ENCODE measurements around the gene CYP46A1. TPM values are rescaled to one million over a fixed set of nuclear protein-coding genes. Genes with fewer than 3 reads are reported as not detected.
A peak's percentile ranks its signal among the peaks of the same experiment; 100 is the strongest.

Gene CYP46A1
- total RNA-seq, 1 donor from 2014 or later, result 1.1 TPM

GRCh38 chr14:99647411-99647810, 36.7 kb upstream of the CYP46A1 start:
- no peak overlapping the region for H3K4me2 ChIP-seq
- H3K27me3 ChIP-seq, result peaks cover 26% of the 10 kb centered on the region
- no peak for DNase-seq (ENCODE audit: low spot score)
- peaks cover 2% of the 10 kb centered on the region for H3K9me3 Mint-ChIP-seq
- no peak overlapping the region for H2AFZ ChIP-seq (replicated peaks)
- no peak overlapping the region for H3K4me3 ChIP-seq
- no peak overlapping the region for H3K27ac Mint-ChIP-seq
- no peak for TF ChIP-seq EZH2phosphoT487 (IDR thresholded peaks at IDR 0.05)
- no peak for TF ChIP-seq CTCF (IDR thresholded peaks at IDR 0.05)
- no peak for TF ChIP-seq EZH2 (IDR thresholded peaks at IDR 0.05)
- no peaks in the 10 kb centered on the region for H3K36me3 ChIP-seq
- peaks cover 2% of the 10 kb centered on the region for H3K36me3 Mint-ChIP-seq
- no peak overlapping the region for H3K27ac ChIP-seq
- no peaks in the 10 kb centered on the region for H3K9me3 ChIP-seq (ENCODE audit: low read depth)
- no peaks in the 10 kb centered on the region for H3K79me2 ChIP-seq (ENCODE audit: low read depth)
- peaks cover 24% of the 10 kb centered on the region for H3K27me3 Mint-ChIP-seq (ENCODE audit: insufficient read depth, low read depth)
- H3K4me1 ChIP-seq, result peaks cover 21% of the 10 kb centered on the region
- H3K4me1 Mint-ChIP-seq, result peaks cover 38% of the 10 kb centered on the region
- H3K9ac ChIP-seq, result no peak overlapping the region
- no peak overlapping the region for H3K4me3 Mint-ChIP-seq
- no peaks in the 10 kb centered on the region for H4K20me1 ChIP-seq (ENCODE audit: low read depth)
- peaks cover 7% of the 10 kb centered on the region for H3F3A ChIP-seq (ENCODE audit: low read depth)

DNA sequence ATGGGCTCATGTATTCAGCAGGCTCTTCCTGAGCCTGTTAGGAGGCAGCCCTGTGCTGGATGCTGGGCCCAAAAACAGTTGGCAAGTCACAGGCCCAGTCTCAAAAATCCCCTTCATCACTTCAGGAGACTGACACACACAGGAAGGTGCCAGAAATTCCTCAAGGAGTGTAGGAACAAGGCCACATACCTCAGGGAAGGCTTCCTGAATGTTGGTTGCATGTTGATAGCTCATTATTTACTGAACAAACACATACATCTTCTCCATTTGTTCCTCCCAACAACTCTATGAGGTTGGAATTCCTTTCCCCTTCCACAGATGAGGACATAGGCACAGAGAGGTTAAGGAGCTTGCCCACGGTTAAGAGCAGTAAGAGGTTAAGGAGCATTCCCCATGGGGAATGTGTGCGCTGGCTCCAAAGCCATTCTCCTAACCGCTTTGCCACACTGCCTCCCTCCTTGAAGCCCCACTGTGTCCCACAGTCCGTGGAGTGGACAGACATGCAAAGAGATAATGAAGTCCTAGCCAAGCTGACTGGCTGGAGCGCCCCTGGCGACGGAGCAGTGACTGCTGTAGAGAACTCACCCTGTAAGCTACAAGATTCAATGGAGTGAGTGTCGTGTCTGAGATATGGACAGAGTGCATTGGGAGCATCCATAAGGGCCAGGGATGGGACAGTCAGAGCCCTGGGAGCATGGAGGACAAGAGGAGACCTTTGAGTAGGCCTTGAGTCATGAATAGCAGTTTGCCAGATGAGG, 35.9 kb upstream of the CYP46A1 start:
- no peak overlapping the region for H3K4me3 ChIP-seq
- Mint-ChIP-seq H3K4me1 (peaks cover 39% of the 10 kb centered on the region), H3K27me3 (ENCODE audit: insufficient read depth, low read depth) (peaks cover 21% of the 10 kb centered on the region), H3K27ac (peak overlapping the region; percentile 22), H3K36me3 (peaks cover 2% of the 10 kb centered on the region), H3K9me3 (peaks cover 2% of the 10 kb centered on the region), H3K4me3 (no peak overlapping the region)
- no peak for DNase-seq (ENCODE audit: low spot score)
- H3K79me2 ChIP-seq (ENCODE audit: low read depth), result no peaks in the 10 kb centered on the region
- H2AFZ ChIP-seq (replicated peaks), result no peak overlapping the region
- peaks cover 7% of the 10 kb centered on the region for H3F3A ChIP-seq (ENCODE audit: low read depth)
- peaks cover 26% of the 10 kb centered on the region for H3K27me3 ChIP-seq
- H3K36me3 ChIP-seq, result no peaks in the 10 kb centered on the region
- no peaks in the 10 kb centered on the region for H3K9me3 ChIP-seq (ENCODE audit: low read depth)
- H3K27ac ChIP-seq, result no peak overlapping the region
- TF ChIP-seq EZH2phosphoT487 (IDR thresholded peaks at IDR 0.05), result no peak
- no peak for TF ChIP-seq EZH2 (IDR thresholded peaks at IDR 0.05)
- H3K4me2 ChIP-seq, result no peak overlapping the region
- H3K4me1 ChIP-seq, result peaks cover 21% of the 10 kb centered on the region
- H3K9ac ChIP-seq, result no peak overlapping the region
- no peaks in the 10 kb centered on the region for H4K20me1 ChIP-seq (ENCODE audit: low read depth)

- Histone ChIP-seq H3K27ac (no peak overlapping the region), H3K79me2 (ENCODE audit: low read depth) (no peaks in the 10 kb centered on the region), H2AFZ (replicated peaks) (no peak overlapping the region), H3F3A (ENCODE audit: low read depth) (peaks cover 1% of the 10 kb centered on the region), H3K4me1 (peaks cover 15% of the 10 kb centered on the region), H4K20me1 (ENCODE audit: low read depth) (no peaks in the 10 kb centered on the region), H3K27me3 (peaks cover 22% of the 10 kb centered on the region), H3K36me3 (no peaks in the 10 kb centered on the region), H3K9me3 (ENCODE audit: low read depth) (no peaks in the 10 kb centered on the region), H3K4me2 (no peak overlapping the region), H3K4me3 (no peak overlapping the region), H3K9ac (no peak overlapping the region)
- Mint-ChIP-seq H3K36me3 (peaks cover 2% of the 10 kb centered on the region), H3K4me1 (peaks cover 38% of the 10 kb centered on the region), H3K27me3 (ENCODE audit: insufficient read depth, low read depth) (peaks cover 18% of the 10 kb centered on the region), H3K27ac (peak overlapping the region; percentile 69), H3K9me3 (peaks cover 2% of the 10 kb centered on the region), H3K4me3 (peak overlapping the region; percentile 54)
- TF ChIP-seq EZH2phosphoT487 (IDR thresholded peaks at IDR 0.05), result no peak
- no peak for TF ChIP-seq CTCF (IDR thresholded peaks at IDR 0.05)
- no peak for TF ChIP-seq EZH2 (IDR thresholded peaks at IDR 0.05)
- no peak for DNase-seq (ENCODE audit: low spot score)
These were observed 34.9 kb upstream of the CYP46A1 start for GRCh38 chr14:99649219-99649618.

DNA sequence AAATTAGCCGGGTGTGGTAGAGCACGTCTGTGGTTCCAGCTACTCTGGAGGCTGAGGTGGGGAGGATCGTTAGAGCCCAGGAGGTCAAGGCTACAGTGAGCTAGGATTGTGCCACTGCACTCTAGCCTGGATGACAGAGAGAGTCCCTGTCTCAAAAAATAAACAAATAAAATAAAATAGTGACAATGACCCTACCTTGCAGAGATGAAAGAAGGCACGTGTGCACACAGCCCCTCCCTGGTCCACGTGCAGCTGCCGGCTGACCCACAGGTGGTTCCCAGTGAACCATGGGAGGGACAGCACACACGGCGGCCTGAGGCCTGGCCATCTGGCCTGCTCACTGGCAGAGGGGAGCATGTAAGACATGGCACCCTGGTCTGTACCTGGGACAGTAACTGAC, 34.5 kb upstream of the CYP46A1 start:
- DNase-seq (ENCODE audit: low spot score), result no peak
- Histone ChIP-seq H3K27me3 (peaks cover 18% of the 10 kb centered on the region), H3K36me3 (no peaks in the 10 kb centered on the region), H2AFZ (replicated peaks) (no peak overlapping the region), H3K4me2 (no peak overlapping the region), H3K9ac (no peak overlapping the region), H3K27ac (no peak overlapping the region), H3K79me2 (ENCODE audit: low read depth) (no peaks in the 10 kb centered on the region), H3K9me3 (ENCODE audit: low read depth) (no peaks in the 10 kb centered on the region), H3F3A (ENCODE audit: low read depth) (peaks cover 6% of the 10 kb centered on the region), H4K20me1 (ENCODE audit: low read depth) (no peaks in the 10 kb centered on the region), H3K4me3 (no peak overlapping the region), H3K4me1 (peaks cover 15% of the 10 kb centered on the region)
- Mint-ChIP-seq H3K36me3 (peaks cover 2% of the 10 kb centered on the region), H3K27ac (peak overlapping the region; percentile 69), H3K27me3 (ENCODE audit: insufficient read depth, low read depth) (peaks cover 18% of the 10 kb centered on the region), H3K4me3 (peak overlapping the region; percentile 54), H3K4me1 (peaks cover 41% of the 10 kb centered on the region), H3K9me3 (peaks cover 2% of the 10 kb centered on the region)
- TF ChIP-seq EZH2 (IDR thresholded peaks at IDR 0.05) (no peak), EZH2phosphoT487 (IDR thresholded peaks at IDR 0.05) (no peak), CTCF (IDR thresholded peaks at IDR 0.05) (no peak)

All from neural progenitor cell (in vitro differentiated cells).